Head of caudate nucleus (tissue), 42 donors: ENCODE measurements around the gene SHISAL1.

ENCODE experiments used
- DNase-seq, 42 donors: peaks; one replicate each; pipeline versions ENCODE4 v3.0.0 to v3.0.0-alpha.2; 2020 to 2021; ENCODE audit warnings: mixed read lengths in 7 of 42
- intact Hi-C: fragments of 100-400 bp; cut with DNase I; formaldehyde crosslinking; loops from one replicate; pipeline ENCODE4 v1.15.0; 2022

Gene SHISAL1

GRCh38 chr22:44345872-44346271 lies 33.1 kb upstream of the SHISAL1 start:
- DNase-seq = no peak
- intact Hi-C loops = no loop called here

- DNase-seq = no peak
- intact Hi-C loops = no loop called here
Observed at GRCh38 chr22:44344407-44344806, 31.7 kb upstream of the SHISAL1 start.

GRCh38 chr22:44342347-44342956 lies 29.7 kb upstream of the SHISAL1 start:
- intact Hi-C loops = no loop called here
- no peak for DNase-seq

- DNase-seq = no peak
- intact Hi-C loops = no loop called here
Observed at GRCh38 chr22:44341431-44342346, 28.9 kb upstream of the SHISAL1 start.

GRCh38 chr22:44340271-44341239 lies 27.8 kb upstream of the SHISAL1 start:
- intact Hi-C loops = no loop called here
- peak in 6 of 42 donors; percentile 18 to 48 (median 24) for DNase-seq

GRCh38 chr22:44338906-44339305 lies 26.2 kb upstream of the SHISAL1 start:
- intact Hi-C loops = no loop called here
- DNase-seq = no peak

- intact Hi-C loops = no loop called here
Observed at GRCh38 chr22:44338177-44338810, 25.5 kb upstream of the SHISAL1 start.

GRCh38 chr22:44337678-44338004 lies 24.9 kb upstream of the SHISAL1 start:
- intact Hi-C loops = no loop called here
- peak; percentile 26 to 90 (median 63) for DNase-seq

More at GRCh38 chr22:44338177-44338810, 25.5 kb upstream of the SHISAL1 start:
- DNase-seq = no peak

GRCh38 chr22:44336962-44337677 lies 24.4 kb upstream of the SHISAL1 start:
- DNase-seq = no peak
- intact Hi-C loops = no loop called here

- DNase-seq = no peak
- intact Hi-C loops = no loop called here
Observed at GRCh38 chr22:44335903-44336803, 23.4 kb upstream of the SHISAL1 start.

- no peak for DNase-seq
- intact Hi-C loops = no loop called here
Observed at GRCh38 chr22:44335066-44335839, 22.5 kb upstream of the SHISAL1 start.

GRCh38 chr22:44333847-44334635 lies 21.3 kb upstream of the SHISAL1 start:
- no peak for DNase-seq
- intact Hi-C loops = no loop called here

- intact Hi-C loops = no loop called here
- no peak for DNase-seq
Observed at GRCh38 chr22:44332946-44333345, 20.2 kb upstream of the SHISAL1 start.

- DNase-seq = peak in 5 of 42 donors; percentile 13 to 43 (median 23)
- intact Hi-C loops = no loop called here
Observed at GRCh38 chr22:44331881-44332714, 19.3 kb upstream of the SHISAL1 start.
